A549 treated with ZK216348 at 1 μM for 4 hours (cell line): ENCODE results near the gene MAGEA12. TPM values are rescaled to one million over a fixed set of nuclear protein-coding genes. Genes with fewer than 3 reads are reported as not detected.

Experiments
- total RNA-seq: library from RNA; stranded (reverse); fragments of 200-300 nt; extraction: Qiagen RNA extraction; gene quantifications from 5 replicates; pipeline ENCODE4 v1.2.3, GENCODE V29; 2022; ENCODE audit warnings: low read depth

Gene MAGEA12, protein sequence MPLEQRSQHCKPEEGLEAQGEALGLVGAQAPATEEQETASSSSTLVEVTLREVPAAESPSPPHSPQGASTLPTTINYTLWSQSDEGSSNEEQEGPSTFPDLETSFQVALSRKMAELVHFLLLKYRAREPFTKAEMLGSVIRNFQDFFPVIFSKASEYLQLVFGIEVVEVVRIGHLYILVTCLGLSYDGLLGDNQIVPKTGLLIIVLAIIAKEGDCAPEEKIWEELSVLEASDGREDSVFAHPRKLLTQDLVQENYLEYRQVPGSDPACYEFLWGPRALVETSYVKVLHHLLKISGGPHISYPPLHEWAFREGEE
- 0.11 to 0.13 TPM (median 0.12 TPM) in 3 of 5 replicates, not detected in the others for total RNA-seq

DNA sequence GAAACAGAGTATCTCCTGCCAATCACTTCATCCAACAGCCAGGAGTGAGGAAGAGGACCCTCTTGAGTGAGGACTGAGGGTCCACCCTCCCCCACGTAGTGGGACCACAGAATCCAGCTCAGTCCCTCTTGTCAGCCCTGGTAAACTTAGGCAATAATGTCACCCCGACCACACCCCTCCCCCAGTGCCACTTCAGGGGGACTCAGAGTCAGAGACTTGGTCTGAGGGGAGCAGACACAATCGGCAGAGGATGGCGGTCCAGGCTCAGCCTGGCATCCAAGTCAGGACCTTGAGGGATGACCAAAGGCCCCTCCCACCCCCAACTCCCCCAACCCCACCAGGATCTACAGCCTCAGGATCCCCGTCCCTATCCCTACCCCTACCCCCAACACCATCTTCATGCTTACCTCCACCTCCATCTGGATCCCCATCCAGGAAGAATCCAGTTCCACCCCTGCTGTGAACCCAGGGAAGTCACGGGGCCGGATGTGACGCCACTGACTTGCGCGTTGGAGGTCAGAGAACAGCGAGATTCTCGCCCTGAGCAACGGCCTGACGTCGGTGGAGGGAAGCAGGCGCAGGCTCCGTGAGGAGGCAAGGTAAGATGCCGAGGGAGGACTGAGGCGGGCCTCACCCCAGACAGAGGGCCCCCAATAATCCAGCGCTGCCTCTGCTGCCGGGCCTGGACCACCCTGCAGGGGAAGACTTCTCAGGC lies at the start of gene MAGEA12, which contains the start of gene CSAG1:
Gene MAGEA12, plus strand, starts transcription at position 497 of the 715 bp plus-strand sequence. CDS start 2,405 bp downstream, outside the sequence.
Gene CSAG1, minus strand, starts transcription at position 461 of the 715 bp plus-strand sequence. CDS start 1,261 bp downstream, outside the sequence.

GRCh38 chrX:152697952-152698931 lies 35.3 kb upstream of the MAGEA12 start, which contains the start of gene MAGEA3:
TSS of gene MAGEA3 (plus strand) at chrX:152698794. CDS start at chrX:152700833, 2,039 bp downstream.

GRCh38 chrX:152709173-152709572 lies 24.4 kb upstream of the MAGEA12 start, which contains the start of gene CSAG2:
TSS of gene CSAG2 (minus strand) at chrX:152709273. CDS start at chrX:152709112, 161 bp downstream.

GRCh38 chrX:152713815-152714787 lies 19.5 kb upstream of the MAGEA12 start, which contains the start of gene MAGEA2B:
TSS of gene MAGEA2B (plus strand) at chrX:152714628. CDS start at chrX:152717107, 2,479 bp downstream.

DNA sequence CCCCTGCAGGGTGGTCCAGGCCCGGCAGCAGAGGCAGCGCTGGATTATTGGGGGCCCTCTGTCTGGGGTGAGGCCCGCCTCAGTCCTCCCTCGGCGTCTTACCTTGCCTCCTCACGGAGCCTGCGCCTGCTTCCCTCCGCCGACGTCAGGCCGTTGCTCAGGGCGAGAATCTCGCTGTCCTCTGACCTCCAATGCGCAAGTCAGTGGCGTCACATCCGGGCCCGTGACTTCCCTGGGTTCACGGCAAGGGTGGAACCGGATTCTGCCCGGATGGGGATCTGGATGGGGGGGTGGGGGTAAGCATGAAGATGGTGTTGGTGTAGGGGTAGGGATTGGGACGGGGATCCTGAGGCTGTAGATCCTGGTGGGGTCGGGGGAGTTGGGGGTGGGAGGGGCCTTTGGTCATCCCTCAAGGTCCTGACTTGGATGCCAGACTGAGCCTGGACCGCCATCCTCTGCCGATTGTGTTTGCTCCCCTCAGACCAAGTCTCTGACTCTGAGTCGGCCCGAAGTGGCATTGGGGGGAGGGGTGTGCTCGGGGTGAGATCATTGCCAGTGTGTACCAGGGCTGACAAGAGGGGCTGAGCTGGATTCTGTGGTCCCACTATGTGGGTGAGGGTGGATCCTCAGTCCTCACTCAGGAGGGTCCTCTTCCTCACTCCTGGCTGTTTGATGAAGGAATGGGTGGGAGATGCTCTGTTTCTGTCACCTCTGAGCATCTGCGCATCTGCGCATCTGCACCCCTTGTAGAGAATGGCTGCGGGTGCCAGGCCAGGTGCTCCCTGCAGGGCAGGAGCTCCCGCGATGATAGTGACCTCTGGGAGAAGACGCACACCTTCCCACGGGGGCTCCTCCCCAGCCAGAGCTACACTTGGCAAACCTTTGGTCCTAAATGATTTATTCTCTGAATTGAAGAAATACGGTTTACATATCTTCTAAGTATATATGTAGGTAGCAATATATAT lies 20.4 kb downstream of the MAGEA12 start, which contains the start of gene MAGEA2:
Gene MAGEA2, minus strand, starts transcription at position 157 of the 965 bp plus-strand sequence. CDS start 2,479 bp downstream, outside the sequence.

DNA sequence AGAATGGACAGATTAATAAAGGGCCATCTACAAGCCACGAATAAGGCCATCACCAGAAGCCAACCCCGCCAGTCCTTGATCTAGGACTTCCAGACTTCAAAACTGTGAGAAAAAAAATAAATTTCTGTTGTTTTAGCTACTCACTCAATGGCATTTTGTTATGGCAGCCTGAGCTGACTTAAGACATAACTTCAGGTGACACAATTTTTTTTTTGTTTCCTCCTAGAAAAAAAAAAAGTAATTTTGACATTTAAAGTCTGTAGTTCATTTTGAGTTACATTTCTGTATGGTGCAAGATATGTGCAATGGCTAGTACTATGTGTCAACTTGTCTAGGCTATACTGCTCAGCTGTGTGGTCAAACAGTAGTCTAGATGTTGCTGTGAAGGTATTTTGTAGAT lies 25.4 kb downstream of the MAGEA12 start, which contains the start of gene CSAG3:
Gene CSAG3, plus strand, starts transcription at position 301 of the 400 bp plus-strand sequence.

DNA sequence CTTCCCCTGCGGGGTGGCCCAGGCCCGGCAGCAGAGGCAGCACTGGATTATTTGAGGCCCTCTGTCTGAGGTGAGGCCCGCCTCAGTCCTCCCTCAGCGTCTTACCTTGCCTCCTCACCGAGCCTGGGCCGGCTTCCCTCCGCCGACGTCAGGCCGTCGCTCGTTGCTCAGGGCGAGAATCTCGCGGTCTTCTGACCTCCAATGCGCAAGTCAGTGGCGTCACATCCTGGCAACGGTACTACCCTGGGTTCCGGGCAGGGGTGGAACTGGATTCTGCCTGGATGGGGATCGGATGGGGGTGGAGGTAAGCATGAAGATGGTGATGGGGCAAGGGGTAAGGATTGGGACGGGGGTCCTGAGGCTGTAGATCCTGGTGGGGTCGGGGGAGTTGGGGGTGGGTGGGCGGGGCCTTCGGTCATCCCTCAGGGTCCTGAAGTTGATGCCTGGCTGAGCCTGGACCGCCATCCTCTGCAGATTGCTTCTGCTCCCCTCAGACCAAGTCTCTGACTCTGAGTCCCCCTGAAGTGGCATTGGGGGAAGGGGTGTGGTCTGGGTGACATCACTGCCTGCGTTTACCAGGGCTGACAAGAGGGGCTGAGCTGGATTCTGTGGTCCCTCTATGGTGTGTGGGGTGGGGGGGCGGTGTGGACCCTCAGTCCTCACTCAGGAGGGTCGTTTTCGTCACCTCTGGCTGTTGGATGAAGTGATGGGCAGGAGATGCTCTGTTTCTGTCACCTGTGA lies 36.2 kb downstream of the MAGEA12 start, which contains the start of gene MAGEA6:
Gene MAGEA6, minus strand, starts transcription at position 141 of the 741 bp plus-strand sequence. CDS start 2,039 bp downstream, outside the sequence.

Other genes with a start within 250 kb of the MAGEA12 start
- 0.17 to 0.28 TPM (median 0.20 TPM) in 5 replicates for gene GABRQ, start 95.9 kb upstream of the MAGEA12 start, total RNA-seq
- 2.5 to 3.5 TPM (median 2.7 TPM) in 5 replicates for gene MAGEA3, start 35.0 kb upstream of the MAGEA12 start, total RNA-seq
- not detected in 5 replicates for gene CSAG2, start 24.5 kb upstream of the MAGEA12 start, total RNA-seq
- gene MAGEA2B, start 19.1 kb upstream of the MAGEA12 start, total RNA-seq, result 0.12 to 0.21 TPM in 2 of 5 replicates, not detected in the others
- gene CSAG1, start within 50 bp of the MAGEA12 start, total RNA-seq, result 0.34 to 0.46 TPM in 2 of 5 replicates, not detected in the others
- gene MAGEA2, start 20.1 kb downstream of the MAGEA12 start, total RNA-seq, result not detected in 5 replicates
- not detected in 5 replicates for gene CSAG3, start 25.5 kb downstream of the MAGEA12 start, total RNA-seq
- gene MAGEA6, start 35.9 kb downstream of the MAGEA12 start, total RNA-seq, result 10.4 to 13.2 TPM (median 11.9 TPM) in 5 replicates
- gene CETN2, start 97.0 kb downstream of the MAGEA12 start, total RNA-seq, result 69.0 to 113 TPM (median 72.2 TPM) in 5 replicates
- 40.0 to 44.4 TPM (median 41.9 TPM) in 5 replicates for gene NSDHL, start 97.3 kb downstream of the MAGEA12 start, total RNA-seq
- 6.7 to 8.8 TPM (median 7.8 TPM) in 5 replicates for gene ZNF185, start 164.3 kb downstream of the MAGEA12 start, total RNA-seq